Colonic mucosa (tissue), 4 donors: ENCODE measurements around the gene LHFPL3. TPM values are rescaled to one million over a fixed set of nuclear protein-coding genes. Genes with fewer than 3 reads are reported as not detected.
"Not testable (repeated sequence)": the region's sequence is repeated elsewhere in the genome, so short reads cannot be mapped to it uniquely, and the experiment has no call there.

Source experiments
- DNase-seq: peaks from one replicate; pipeline ENCODE4 v3.0.0-alpha.2; 2020
- H3K27ac ChIP-seq: fragments of 200-600 bp; one replicate; pipeline ENCODE4 v1.8.0; 2021
- H3K27me3 ChIP-seq: fragments of 200-600 bp; one replicate; pipeline ENCODE4 v1.8.0; 2021
- H3K36me3 ChIP-seq: fragments of 200-600 bp; one replicate; pipeline ENCODE4 v1.8.0; 2021
- H3K4me1 ChIP-seq: fragments of 200-600 bp; one replicate; pipeline ENCODE4 v1.8.0; 2021; ENCODE audit warnings: mild to moderate bottlenecking
- H3K4me3 ChIP-seq: fragments of 200-600 bp; one replicate; pipeline ENCODE4 v1.8.0; 2021
- H3K9ac ChIP-seq, 2 donors: one replicate each; pipeline ENCODE4 v1.7.0; 2013; ENCODE audit warnings: control low read depth in 2 of 2, low read depth in 2 of 2, low read length in 2 of 2
- H3K9me3 ChIP-seq: fragments of 200-600 bp; one replicate; pipeline ENCODE4 v1.8.0; 2021
- intact Hi-C: fragments of 100-400 bp; cut with DNase I; formaldehyde crosslinking; loops from one replicate; pipeline ENCODE4 v1.14.1; 2022
- total RNA-seq, 2 donors: library from RNA; stranded (reverse); fragmentation: NEBNext Ultra II Directional in 1 of 2; extraction: Animal tissue kit (Norgen Biotek cat#: 25700) in 1 of 2; gene quantifications; one replicate each; pipeline ENCODE4 v1.2.1, GENCODE V29; 2021
- TF ChIP-seq, protein P1 (sequence below): fragments of 200-600 bp; IDR thresholded peaks from one replicate; pipeline ENCODE4 v1.8.0; 2022; ENCODE audit warnings: antibody characterized with exemption, mild to moderate bottlenecking
- donor health status: healthy.
- donor health status: DM: no; HTN: no; CAD: no.
- donor health status: DM: no; HTN: no; CAD: no.

LHFPL3 gene
- total RNA-seq, 2 donors from 2014 or later, result 0.12 to 0.27 TPM

DNA sequence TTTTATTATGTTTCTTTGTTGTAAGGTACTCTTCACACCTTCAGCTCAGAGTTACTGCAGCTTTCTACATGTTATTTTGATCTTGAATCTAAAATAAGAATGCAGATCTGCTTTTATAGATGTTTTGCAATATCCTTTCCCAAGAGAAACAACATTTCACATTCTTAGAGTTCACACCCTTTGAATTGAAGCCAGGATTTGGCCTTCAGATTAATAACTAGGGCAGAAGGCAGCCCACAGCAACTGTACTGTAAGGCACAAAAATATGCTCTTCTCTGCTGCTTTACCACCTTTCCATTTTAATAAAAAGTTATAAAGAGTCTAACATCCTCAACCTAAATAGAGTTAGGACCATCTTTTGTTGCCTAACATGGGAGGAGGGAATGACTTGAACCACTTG is 224.7 kb downstream of the LHFPL3 start:
- TF ChIP-seq, protein P1, sequence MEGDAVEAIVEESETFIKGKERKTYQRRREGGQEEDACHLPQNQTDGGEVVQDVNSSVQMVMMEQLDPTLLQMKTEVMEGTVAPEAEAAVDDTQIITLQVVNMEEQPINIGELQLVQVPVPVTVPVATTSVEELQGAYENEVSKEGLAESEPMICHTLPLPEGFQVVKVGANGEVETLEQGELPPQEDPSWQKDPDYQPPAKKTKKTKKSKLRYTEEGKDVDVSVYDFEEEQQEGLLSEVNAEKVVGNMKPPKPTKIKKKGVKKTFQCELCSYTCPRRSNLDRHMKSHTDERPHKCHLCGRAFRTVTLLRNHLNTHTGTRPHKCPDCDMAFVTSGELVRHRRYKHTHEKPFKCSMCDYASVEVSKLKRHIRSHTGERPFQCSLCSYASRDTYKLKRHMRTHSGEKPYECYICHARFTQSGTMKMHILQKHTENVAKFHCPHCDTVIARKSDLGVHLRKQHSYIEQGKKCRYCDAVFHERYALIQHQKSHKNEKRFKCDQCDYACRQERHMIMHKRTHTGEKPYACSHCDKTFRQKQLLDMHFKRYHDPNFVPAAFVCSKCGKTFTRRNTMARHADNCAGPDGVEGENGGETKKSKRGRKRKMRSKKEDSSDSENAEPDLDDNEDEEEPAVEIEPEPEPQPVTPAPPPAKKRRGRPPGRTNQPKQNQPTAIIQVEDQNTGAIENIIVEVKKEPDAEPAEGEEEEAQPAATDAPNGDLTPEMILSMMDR, result no peak
- Histone ChIP-seq H3K36me3 (no peaks in the 10 kb centered on the region), H3K4me1 (no peaks in the 10 kb centered on the region), H3K27me3 (no peaks in the 10 kb centered on the region), H3K9ac (no peak overlapping the region), H3K9me3 (no peaks in the 10 kb centered on the region), H3K27ac (no peak overlapping the region), H3K4me3 (no peak overlapping the region)
- intact Hi-C loops, result loop anchor here (5.0 kb wide), 1 partner anchor 281 kb away; no protein-coding TSS in a partner anchor
- DNase-seq, result no peak

DNA sequence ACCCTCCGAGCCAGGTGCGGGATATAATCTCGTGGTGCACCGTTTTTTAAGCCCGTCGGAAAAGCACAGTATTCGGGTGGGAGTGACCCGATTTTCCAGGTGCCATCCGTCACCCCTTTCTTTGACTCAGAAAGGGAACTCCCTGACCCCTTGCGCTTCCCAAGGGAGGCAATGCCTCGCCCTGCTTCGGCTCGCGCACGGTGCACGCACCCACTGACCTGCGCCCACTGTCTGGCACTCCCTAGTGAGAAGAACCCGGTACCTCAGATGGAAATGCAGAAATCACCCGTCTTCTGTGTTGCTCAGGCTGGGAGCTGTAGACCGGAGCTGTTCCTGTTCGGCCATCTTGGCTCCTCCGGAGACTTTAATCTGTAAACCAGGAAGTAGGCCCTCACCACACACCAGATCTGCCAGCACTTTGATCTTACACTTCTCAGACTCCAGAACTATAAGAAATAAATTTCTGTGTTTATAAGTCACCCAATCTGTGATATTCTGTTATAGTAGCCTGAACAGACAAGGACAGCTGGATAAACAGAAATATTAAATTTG is 235.0 kb downstream of the LHFPL3 start:
- H3K9ac ChIP-seq, intact Hi-C loops: not testable (repeated sequence)

DNA sequence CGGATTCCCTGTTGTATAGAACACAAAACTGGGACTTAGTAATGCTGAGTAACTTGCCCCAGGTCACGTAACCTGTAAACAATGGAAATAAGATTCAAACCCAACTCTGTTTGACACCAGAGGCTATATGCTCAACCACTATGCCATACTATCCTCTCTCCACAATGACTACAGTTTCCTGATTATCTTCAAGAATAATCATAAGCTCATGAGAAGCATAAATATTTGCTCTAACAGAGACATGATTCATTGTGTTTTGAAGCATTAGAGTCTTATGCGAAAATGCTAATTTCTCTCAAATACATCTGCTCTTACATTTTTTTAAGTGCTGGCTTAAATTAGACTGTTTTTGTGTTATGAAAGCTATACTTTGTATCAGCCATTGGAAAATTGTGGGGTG is 241.3 kb downstream of the LHFPL3 start:
- Histone ChIP-seq H3K27me3 (no peaks in the 10 kb centered on the region), H3K4me1 (no peaks in the 10 kb centered on the region), H3K9ac (no peak overlapping the region), H3K36me3 (no peaks in the 10 kb centered on the region), H3K9me3 (no peaks in the 10 kb centered on the region), H3K4me3 (no peak overlapping the region), H3K27ac (no peak overlapping the region)
- DNase-seq, result no peak
- intact Hi-C loops, result no loop called here
- TF ChIP-seq, protein P1, result no peak

More for the DNA sequence above, 235.0 kb downstream of the LHFPL3 start:
- not testable (repeated sequence) for H3K27ac ChIP-seq, H3K27me3 ChIP-seq, H3K36me3 ChIP-seq, H3K9me3 ChIP-seq, DNase-seq, H3K4me1 ChIP-seq, H3K4me3 ChIP-seq

DNA sequence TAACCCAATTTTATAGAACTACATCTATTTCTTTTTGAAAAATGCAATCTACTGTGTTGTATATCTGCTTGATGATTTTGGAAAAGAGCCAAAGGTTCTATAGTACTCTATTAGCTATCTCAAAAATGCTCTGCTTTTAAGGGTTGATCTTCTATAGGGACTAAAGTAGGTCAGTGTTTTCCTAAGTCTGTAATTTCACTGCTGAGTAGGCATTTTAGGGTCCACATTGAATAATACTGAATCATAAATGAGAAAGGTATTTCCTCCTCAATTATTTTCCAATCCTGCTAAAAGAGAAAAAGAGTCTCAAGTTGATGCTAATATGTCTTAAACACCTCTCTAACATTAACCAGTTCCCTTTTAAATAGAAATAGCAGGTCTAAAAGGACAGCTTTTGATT is 244.2 kb downstream of the LHFPL3 start:
- H3K27me3 ChIP-seq, result no peaks in the 10 kb centered on the region
- DNase-seq, result no peak
- TF ChIP-seq, protein P1, result no peak
- no peaks in the 10 kb centered on the region for H3K36me3 ChIP-seq
- H3K27ac ChIP-seq, result no peak overlapping the region
- intact Hi-C loops, result no loop called here
- no peaks in the 10 kb centered on the region for H3K4me1 ChIP-seq
- no peak overlapping the region for H3K9ac ChIP-seq
- H3K4me3 ChIP-seq, result no peak overlapping the region
- no peaks in the 10 kb centered on the region for H3K9me3 ChIP-seq

DNA sequence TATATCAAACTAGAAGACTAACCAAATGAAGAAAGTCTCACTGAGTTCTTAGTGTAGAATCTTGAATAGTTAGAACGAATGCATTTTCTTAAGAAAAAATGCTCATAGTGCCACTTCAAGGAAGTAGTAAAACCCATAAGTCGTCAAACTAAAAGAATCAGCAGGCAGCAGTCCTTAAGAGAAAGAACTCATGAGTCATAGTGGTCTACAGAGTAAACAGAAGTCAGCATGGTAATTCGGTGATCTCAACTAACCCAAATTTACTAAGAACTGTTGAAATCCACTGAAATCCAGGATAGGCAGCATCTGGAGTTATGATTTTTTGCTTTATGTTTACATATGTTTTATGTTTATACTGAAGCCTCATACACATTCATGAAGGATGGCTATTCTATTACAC is 256.2 kb downstream of the LHFPL3 start:
- Histone ChIP-seq H3K27ac (no peak overlapping the region), H3K36me3 (no peaks in the 10 kb centered on the region), H3K4me1 (no peaks in the 10 kb centered on the region), H3K4me3 (no peak overlapping the region), H3K9ac (no peak overlapping the region), H3K9me3 (no peaks in the 10 kb centered on the region), H3K27me3 (no peaks in the 10 kb centered on the region)
- no peak for DNase-seq
- intact Hi-C loops, result no loop called here
- TF ChIP-seq, protein P1, result no peak

DNA sequence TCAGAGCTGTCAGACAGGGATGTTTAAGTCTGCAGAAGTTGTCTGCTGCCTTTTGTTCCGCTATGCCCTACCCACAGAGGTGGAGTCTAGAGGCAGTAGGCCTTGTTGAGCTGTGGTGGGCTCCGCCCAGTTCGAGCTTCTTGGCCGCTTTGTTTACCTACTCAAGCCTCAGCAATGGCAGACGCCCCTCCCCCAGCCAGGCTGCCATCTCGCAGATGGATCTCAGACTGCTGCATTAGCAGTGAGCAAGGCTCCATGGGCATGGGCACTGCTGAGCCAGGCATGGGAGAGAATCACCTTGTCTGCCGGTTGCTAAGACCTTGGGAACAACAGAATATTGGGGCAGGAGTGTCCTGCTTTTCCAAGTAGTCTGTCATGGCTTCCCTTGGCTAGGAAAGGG is 267.2 kb downstream of the LHFPL3 start:
- H3K4me1 ChIP-seq, DNase-seq, intact Hi-C loops: not testable (repeated sequence)

More for the DNA sequence above, 267.2 kb downstream of the LHFPL3 start:
- H3K9me3 ChIP-seq, H3K9ac ChIP-seq, H3K4me3 ChIP-seq, H3K27ac ChIP-seq, H3K36me3 ChIP-seq, H3K27me3 ChIP-seq: not testable (repeated sequence)
